C1 segment of cervical spinal cord (tissue), 14 donors: ENCODE data around the gene IAPP.
"Not testable (repeated sequence)": the region's sequence is repeated elsewhere in the genome, so short reads cannot be mapped to it uniquely, and the experiment has no call there.

Source experiments
- DNase-seq, 14 donors: peaks; one replicate each; lab custom pipeline; 2025; lab: John Stamatoyannopoulos, UW

The IAPP gene

DNA sequence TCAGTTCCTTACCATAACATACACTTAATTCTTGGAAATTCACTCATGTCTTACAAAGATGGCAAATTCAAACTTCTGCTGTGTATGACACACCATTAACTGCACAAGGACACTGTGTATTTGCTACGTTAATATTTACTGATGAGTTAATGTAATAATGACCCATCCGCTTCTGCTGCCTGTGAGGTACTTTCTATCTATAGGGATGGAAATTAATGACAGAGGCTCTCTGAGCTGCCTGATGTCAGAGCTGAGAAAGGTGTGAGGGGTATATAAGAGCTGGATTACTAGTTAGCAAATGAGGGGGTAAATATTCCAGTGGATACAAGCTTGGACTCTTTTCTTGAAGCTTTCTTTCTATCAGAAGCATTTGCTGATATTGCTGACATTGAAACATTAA lies at the start of gene IAPP:
Gene IAPP, plus strand, starts transcription at position 301 of the 400 bp plus-strand sequence. CDS start 450 bp downstream, outside the sequence.
- no peak for DNase-seq

GRCh38 chr12:21323736-21324135 lies 49.0 kb upstream of the IAPP start:
- DNase-seq: peak in 2 of 14 donors; percentile 26 to 31

DNA sequence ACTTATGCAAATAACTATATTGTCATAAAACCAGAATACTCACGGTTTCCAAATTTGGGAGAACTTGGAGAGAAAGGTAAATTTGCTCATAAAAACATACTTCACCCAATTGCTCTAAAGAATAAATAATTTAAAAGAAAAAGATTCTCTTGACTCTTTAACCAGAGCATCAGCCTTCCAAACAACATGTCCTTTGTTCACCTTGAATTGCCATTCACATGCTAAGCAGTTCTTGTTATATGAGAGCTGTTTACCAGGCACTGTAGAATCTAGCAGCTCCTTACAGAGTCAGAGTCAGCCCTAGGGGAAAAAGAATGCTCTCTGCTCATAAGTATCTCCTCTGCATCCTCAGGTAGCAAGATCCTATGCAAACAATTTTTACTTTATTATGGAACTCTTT lies 48.2 kb upstream of the IAPP start:
- peak in 2 of 14 donors; percentile 15 to 27 for DNase-seq

- DNase-seq: no peak
Measured at GRCh38 chr12:21328578-21328977, 44.1 kb upstream of the IAPP start.

- no peak for DNase-seq
Measured at GRCh38 chr12:21330682-21331253, 41.9 kb upstream of the IAPP start.

DNA sequence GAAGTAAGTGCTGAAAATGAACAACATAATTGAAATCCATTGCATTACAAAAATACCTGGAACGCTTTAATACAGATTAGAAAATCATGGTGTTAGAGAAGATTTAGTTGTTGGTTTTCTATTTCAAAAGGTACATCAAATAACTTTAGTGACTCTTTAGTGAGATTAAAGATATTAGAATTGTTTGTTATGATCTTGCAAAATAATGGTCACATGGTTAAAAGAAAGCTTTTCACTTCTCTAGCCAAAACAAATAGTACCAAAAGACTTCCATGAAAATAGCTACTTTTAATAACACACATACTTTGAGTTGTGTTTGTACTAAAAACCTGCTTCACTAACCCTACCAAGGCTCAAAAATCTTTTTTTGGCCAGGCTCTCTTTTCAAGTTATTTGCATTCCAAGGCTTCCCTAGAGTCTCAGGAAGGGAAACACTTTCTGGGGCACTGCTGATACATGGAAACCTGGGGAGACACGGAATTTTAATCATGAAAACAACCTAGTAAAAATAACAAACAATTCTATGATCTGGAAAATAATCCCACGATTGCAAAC lies 37.9 kb upstream of the IAPP start, which contains the start of gene SLCO1A2:
Gene SLCO1A2, minus strand, starts transcription at position 147 of the 555 bp plus-strand sequence. CDS start 270 bp downstream, outside the sequence.
- DNase-seq: no peak

DNA sequence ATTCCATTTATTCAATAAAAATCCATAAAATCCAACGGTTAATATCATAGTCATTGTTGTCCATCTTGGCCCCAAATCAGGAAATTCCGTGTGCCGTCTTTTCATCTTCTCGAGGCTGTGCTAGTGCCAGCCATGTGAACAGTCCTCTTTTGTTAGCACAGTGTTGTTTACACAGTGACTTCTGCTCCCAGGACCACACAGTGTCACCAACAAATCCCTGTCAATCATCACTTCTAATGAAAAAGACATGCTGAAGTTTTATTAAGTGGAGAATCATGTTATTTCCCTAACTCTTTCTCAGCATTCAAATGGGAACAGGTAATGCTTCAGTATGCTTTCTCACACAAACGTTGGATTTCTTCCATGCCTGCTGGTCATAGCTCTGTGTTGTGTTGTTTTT lies 36.0 kb upstream of the IAPP start:
- DNase-seq: peak in 9 of 14 donors; percentile 4 to 49 (median 23)

DNA sequence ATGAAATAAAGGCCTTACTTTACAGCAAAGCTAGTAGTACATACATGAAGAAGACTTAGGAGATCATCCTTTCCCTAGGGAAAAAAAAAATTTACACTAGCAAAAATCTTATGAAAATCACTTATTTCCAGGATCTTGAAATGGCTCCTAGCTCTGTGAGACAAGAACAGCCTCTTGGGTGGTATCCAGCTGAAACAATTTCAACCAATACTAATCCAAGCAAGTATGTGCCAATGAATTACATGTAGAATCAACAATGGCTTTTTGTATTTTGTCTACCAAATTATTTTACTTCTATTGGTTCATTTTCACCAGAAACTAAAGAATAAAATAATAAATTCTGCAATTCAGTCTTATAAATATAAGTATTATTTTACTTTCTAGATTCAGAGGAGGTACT lies 35.2 kb upstream of the IAPP start:
- peak in 2 of 14 donors; percentile 24 to 38 for DNase-seq

DNA sequence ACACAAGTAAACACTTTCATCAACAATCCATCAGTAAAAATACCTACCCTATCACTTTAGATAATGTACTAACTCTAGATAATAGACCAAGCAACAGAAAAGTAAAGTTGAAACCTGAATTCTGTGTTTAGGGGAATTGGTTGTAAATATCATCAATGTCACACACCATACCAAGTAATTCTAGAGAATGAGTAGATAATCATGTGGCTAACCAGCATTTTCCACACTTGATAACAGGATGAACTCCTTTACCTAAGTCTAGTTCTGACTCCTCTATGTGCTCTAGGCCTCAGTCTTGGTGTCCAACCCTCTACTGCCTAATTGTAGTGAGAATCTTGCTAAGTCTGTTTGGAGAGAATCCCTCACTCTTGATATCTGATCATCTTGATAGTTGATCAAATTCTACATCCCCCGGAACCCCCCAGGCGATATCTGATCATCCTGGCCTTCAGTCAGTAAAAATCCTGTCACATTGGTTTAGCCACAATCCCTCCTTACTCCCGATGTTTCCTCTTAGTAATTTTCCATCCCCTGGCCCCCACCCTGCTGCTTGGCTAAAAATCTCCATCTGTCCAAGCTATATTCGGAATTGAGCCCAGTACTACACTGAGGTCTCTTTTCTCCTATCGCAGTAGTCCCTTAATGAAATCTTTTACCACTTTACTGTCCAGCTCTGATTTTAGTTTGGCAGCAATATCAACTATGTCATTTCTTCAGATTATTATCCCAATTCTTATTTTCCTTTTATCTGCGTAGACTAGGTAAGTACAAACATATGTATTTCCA lies 34.5 kb upstream of the IAPP start:
- DNase-seq: peak in 1 of 14 donors; percentile 94

GRCh38 chr12:21339921-21340320 lies 32.8 kb upstream of the IAPP start:
- no peak for DNase-seq

GRCh38 chr12:21340403-21340802 lies 32.3 kb upstream of the IAPP start:
- no peak for DNase-seq

GRCh38 chr12:21341769-21342168 lies 30.9 kb upstream of the IAPP start:
- no peak for DNase-seq

DNA sequence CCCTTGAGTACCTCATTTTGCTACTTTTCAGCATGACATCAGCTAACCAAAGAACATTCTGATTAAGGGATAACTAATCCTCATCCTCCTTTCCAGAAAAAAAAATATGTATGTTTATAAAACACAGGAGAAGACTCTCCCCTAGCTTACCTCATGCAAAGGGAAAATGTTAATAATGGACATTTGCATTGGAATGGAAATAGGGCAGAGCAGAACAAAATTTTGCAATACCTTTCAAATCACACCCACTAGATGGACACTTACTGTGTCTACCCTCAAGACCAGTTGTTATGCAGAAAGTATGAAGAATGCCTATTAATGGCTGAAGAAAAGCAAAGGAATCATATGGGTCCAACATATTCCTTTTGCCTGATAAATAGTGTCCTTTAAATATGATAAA lies 29.1 kb upstream of the IAPP start:
- DNase-seq: no peak

- no peak for DNase-seq
Measured at GRCh38 chr12:21346542-21347205, 26.0 kb upstream of the IAPP start.

- no peak for DNase-seq
Measured at GRCh38 chr12:21350975-21351374, 21.7 kb upstream of the IAPP start.

GRCh38 chr12:21353487-21353886 lies 19.2 kb upstream of the IAPP start:
- peak in 3 of 14 donors; percentile 11 to 98 (median 14) for DNase-seq

DNA sequence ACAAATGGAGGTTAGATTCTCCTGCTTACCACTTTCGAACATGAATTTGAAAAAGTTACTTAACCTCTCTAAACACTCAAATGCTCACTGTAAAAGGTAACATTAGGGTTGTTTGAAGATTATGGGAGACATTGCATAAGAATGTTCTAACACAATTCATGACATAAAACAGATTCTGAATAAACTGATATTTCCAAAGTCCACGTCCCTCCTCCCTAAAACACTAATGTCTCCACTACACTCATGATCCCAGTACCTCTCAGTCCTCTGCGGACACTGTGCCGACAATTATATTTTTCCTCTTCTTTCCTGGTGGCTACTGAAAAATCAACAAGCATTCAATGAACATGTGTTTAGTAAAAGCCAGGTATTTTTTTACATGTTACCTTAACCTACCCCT lies 18.8 kb upstream of the IAPP start:
- DNase-seq: peak in 1 of 14 donors; percentile 35

DNA sequence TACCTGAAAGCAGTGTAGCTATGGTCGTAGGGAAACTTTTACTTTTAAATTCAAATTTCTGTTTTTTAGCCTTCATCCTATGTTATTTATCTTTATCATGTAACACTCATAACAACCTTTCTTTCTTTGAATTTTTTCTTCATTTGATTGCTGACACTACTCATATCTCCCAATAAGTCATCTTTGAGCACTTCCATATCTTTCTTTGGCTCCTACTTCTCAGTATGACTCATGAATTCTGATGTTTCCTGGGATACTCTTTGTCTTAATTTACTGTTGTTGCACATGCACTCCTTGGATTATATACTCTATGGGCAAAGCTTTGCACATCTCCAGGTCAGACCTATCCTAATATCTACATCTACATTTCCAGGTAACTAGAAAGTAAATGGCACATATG lies 18.1 kb upstream of the IAPP start:
- DNase-seq: no peak

DNA sequence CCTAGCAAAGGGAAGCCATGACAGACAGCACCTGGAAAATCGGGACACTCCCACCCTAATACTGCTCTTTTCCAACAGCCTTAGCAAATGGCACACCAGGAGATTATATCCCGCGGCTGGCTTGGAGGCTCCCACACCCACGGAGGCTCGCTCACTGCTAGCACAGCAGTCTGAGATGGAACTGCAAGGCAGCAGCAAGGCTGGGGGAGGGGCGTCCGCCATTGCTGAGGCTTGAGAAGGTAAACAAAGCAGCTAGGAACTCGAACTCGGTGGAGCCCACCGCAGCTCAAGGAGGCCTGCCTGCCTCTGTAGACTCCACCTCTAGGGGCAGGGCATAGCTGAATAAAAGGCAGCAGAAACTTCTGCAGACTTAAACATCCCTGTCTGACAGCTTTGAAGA lies 12.1 kb upstream of the IAPP start:
- not testable (repeated sequence) for DNase-seq

- no peak for DNase-seq
Measured at GRCh38 chr12:21369141-21369980, 3.3 kb upstream of the IAPP start.

DNA sequence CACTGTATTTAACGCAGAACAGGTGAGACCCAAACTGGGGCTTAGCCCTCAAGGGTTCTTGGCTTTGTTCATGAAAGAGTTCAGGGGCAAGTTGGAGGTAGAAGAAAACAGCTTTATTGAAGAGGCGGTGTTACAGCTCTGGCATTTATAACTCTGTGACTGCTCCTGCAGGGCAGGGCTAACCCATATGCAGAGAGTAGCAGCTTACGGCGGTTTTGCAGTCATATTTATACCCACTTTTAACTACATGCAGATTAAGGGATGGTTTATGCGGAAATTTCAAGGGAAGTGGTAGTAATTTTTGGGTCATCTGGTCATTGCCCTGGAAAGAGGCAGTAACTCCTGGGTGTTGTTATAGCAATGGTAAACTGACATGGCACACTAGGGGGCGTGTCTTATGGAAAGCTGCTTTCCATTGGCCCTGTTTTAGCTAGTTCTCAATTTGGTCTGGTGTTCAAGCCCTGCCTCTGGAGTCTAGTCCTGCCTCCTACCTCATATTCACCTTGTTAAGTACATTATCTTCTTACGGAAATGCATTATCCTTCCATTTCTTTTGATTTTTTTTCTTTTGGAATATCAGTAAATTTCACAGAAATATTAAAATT lies 1.8 kb upstream of the IAPP start:
- no peak for DNase-seq
